Measurements from ENCODE around the gene STOX2.
A peak's percentile ranks its signal among the peaks of the same experiment; 100 is the strongest.

Gene STOX2

DNA sequence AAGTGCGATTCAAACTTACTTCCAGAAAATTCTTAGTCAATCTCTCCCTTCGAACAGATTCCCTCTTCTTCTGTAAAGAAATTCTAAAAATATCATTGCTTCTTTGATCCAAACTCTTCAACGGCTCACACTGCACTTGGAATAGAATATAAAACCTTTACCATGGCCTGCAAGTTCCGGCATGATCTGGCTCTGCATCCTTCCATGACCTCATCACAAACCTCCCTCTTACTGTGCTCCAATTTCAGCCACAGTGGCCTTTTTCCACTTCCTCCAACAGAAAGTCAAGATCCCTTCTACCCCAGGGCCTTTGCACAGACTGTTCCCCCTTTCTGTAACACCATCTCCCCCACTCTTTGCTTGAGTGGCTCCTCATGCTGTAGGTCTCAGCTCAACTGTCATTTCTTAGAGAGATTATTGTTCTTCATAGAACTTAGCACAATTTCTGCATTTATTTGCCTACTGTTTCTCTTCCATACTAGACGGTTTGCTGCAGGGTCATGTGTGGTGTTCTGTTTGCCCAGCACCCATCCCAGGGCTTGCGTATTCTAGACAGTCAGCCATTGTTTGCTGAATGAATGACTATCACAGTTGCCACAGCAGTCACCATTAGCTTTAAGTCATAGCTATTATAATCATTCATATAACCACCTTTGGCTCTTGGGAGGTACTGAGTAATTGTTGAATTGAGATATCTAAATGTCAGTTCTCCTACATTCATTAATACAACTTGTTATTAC lies 1.9 kb upstream of the STOX2 start:
- H3K79me1 ChIP-seq (ENCODE audit: low read length) = no peaks in the 10 kb centered on the region
- H3K4me1 ChIP-seq (ENCODE audit: control insufficient read depth, low read depth, low read length) = no peaks in the 10 kb centered on the region
- no peak overlapping the region for H3K56ac ChIP-seq (ENCODE audit: low read length)
- H3K23ac ChIP-seq (ENCODE audit: low read length) = no peak overlapping the region
- no peak overlapping the region for H2BK120ac ChIP-seq (ENCODE audit: low read depth, low read length)
- no peak overlapping the region for H4K5ac ChIP-seq (ENCODE audit: low read length)
- H3K27me3 ChIP-seq (ENCODE audit: insufficient read depth, low read length, poor library complexity) = no peaks in the 10 kb centered on the region
- no peak overlapping the region for H2AK5ac ChIP-seq (ENCODE audit: low read length)
- no peak overlapping the region for H3K27ac ChIP-seq (ENCODE audit: low read depth, low read length)
- H3K79me2 ChIP-seq (ENCODE audit: control insufficient read depth, insufficient read depth, low read length) = peaks cover 11% of the 10 kb centered on the region
- no peak overlapping the region for H4K8ac ChIP-seq (ENCODE audit: low read depth, low read length)
- H3K18ac ChIP-seq (ENCODE audit: low read length) = no peak overlapping the region
- H2BK15ac ChIP-seq (replicated peaks; ENCODE audit: low read depth) = no peak overlapping the region
- no CpG with 5 or more reads among the region's 6 CpGs for WGBS (ENCODE audit: extremely low coverage, insufficient coverage, low lambda C conversion rate)
- no peak overlapping the region for H2BK5ac ChIP-seq (ENCODE audit: low read length)
- H3K9ac ChIP-seq (ENCODE audit: low read length) = no peak overlapping the region
- no peak overlapping the region for H3K4me3 ChIP-seq (ENCODE audit: low read length)
- no peaks in the 10 kb centered on the region for H3K36me3 ChIP-seq (ENCODE audit: control insufficient read depth, insufficient read depth, low read length)
- DNase-seq = no peak
- no peak overlapping the region for H3K4ac ChIP-seq (ENCODE audit: low read depth, low read length)
- no peak overlapping the region for H3K4me2 ChIP-seq (ENCODE audit: low read length)

DNA sequence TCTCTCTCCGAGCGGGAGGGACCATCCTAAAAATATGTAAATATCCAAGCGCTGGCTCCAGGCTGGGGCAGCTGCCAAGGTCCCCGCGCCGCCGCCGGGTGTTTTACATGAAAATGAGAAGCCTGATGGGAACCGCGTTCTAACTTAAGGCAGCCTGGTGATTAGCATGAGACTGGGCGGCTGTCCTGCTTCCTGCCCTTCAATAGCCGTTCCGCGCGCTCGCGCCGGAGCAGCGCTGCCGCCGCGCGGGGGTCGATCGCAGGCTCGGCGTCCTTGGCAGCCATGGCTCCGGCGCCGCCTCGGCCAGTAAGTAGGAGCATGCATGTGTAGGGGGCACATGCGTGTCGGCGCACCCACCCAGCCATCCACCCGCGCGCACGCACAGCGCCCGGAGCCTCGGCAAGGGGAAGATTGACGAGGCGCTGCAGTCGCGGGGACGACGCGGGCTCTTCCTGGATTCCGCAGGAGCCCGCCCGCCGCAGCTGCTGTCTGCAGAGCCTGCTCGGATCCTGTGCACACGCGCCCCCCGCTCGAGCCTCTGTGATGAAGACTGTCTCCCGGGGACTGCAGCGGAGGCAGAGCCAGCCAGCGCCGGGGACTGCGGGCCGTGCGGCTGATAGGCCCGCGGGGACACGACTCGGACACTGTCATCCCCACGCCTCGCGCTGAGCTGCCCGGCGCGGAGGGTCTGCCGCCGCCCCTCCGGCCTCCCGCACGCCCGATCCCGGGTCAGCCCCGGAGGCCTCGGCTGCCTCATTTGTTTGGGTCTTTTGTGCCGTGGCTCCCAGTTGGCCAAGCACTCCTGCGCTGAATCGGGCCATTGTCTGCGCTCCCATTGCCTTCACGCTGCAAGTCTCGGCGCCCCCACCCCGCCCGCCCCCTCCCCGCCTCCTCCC lies 734 bp downstream of the STOX2 start:
- Histone ChIP-seq H3K79me2 (ENCODE audit: control insufficient read depth, insufficient read depth, low read length) (peaks cover 27% of the 10 kb centered on the region), H3K56ac (ENCODE audit: low read length) (peak overlapping the region; percentile 97), H2BK15ac (replicated peaks; ENCODE audit: low read depth) (no peak overlapping the region), H2BK120ac (ENCODE audit: low read depth, low read length) (no peak overlapping the region), H3K9ac (ENCODE audit: low read length) (peak overlapping the region; percentile 82), H4K8ac (ENCODE audit: low read depth, low read length) (no peak overlapping the region), H3K27me3 (ENCODE audit: insufficient read depth, low read length, poor library complexity) (no peaks in the 10 kb centered on the region), H3K4me2 (ENCODE audit: low read length) (peak overlapping the region; percentile 84), H3K79me1 (ENCODE audit: low read length) (peaks cover 2% of the 10 kb centered on the region), H3K4me3 (ENCODE audit: low read length) (peak overlapping the region; percentile 57), H3K18ac (ENCODE audit: low read length) (peak overlapping the region; percentile 53), H2BK5ac (ENCODE audit: low read length) (peak overlapping the region; percentile 22), H4K5ac (ENCODE audit: low read length) (no peak overlapping the region), H2AK5ac (ENCODE audit: low read length) (no peak overlapping the region), H3K23ac (ENCODE audit: low read length) (peak overlapping the region; percentile 91), H3K4me1 (ENCODE audit: control insufficient read depth, low read depth, low read length) (no peaks in the 10 kb centered on the region), H3K36me3 (ENCODE audit: control insufficient read depth, insufficient read depth, low read length) (no peaks in the 10 kb centered on the region), H3K27ac (ENCODE audit: low read depth, low read length) (peak overlapping the region; percentile 82), H3K4ac (ENCODE audit: low read depth, low read length) (no peak overlapping the region)
- no CpG with 5 or more reads among the region's 93 CpGs for WGBS (ENCODE audit: extremely low coverage, insufficient coverage, low lambda C conversion rate)
- peak; percentile 89 for DNase-seq

DNA sequence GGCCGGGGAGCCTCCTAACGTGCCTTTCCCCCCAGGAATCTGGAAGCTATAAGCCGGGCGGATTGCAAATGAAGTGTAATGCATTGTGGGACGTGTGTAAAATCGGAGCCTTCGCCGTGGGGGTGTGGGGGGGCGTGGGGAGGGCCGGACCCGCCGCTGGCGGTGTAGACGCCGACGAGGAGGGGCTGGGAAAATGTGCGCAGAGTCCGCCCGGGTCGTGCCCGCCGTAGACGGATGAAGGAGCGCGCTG lies 1.3 kb downstream of the STOX2 start:
- peak overlapping the region; percentile 87 for H3K9ac ChIP-seq (ENCODE audit: low read length)
- H3K23ac ChIP-seq (ENCODE audit: low read length) = peak overlapping the region; percentile 3
- H3K4me2 ChIP-seq (ENCODE audit: low read length) = peak overlapping the region; percentile 79
- H3K4me1 ChIP-seq (ENCODE audit: control insufficient read depth, low read depth, low read length) = no peaks in the 10 kb centered on the region
- H4K8ac ChIP-seq (ENCODE audit: low read depth, low read length) = no peak overlapping the region
- no peaks in the 10 kb centered on the region for H3K27me3 ChIP-seq (ENCODE audit: insufficient read depth, low read length, poor library complexity)
- H3K36me3 ChIP-seq (ENCODE audit: control insufficient read depth, insufficient read depth, low read length) = no peaks in the 10 kb centered on the region
- no peak for DNase-seq
- no peak overlapping the region for H2BK120ac ChIP-seq (ENCODE audit: low read depth, low read length)
- no peak overlapping the region for H2BK5ac ChIP-seq (ENCODE audit: low read length)
- peak overlapping the region; percentile 17 for H3K27ac ChIP-seq (ENCODE audit: low read depth, low read length)
- H3K79me2 ChIP-seq (ENCODE audit: control insufficient read depth, insufficient read depth, low read length) = peaks cover 32% of the 10 kb centered on the region
- no peak overlapping the region for H3K4ac ChIP-seq (ENCODE audit: low read depth, low read length)
- H3K4me3 ChIP-seq (ENCODE audit: low read length) = peak overlapping the region; percentile 49
- peak overlapping the region; percentile 53 for H3K18ac ChIP-seq (ENCODE audit: low read length)
- no peak overlapping the region for H4K5ac ChIP-seq (ENCODE audit: low read length)
- peaks cover 2% of the 10 kb centered on the region for H3K79me1 ChIP-seq (ENCODE audit: low read length)
- H2BK15ac ChIP-seq (replicated peaks; ENCODE audit: low read depth) = no peak overlapping the region
- H3K56ac ChIP-seq (ENCODE audit: low read length) = peak overlapping the region; percentile 88
- H2AK5ac ChIP-seq (ENCODE audit: low read length) = no peak overlapping the region
- WGBS (ENCODE audit: extremely low coverage, insufficient coverage, low lambda C conversion rate) = no CpG with 5 or more reads among the region's 25 CpGs

DNA sequence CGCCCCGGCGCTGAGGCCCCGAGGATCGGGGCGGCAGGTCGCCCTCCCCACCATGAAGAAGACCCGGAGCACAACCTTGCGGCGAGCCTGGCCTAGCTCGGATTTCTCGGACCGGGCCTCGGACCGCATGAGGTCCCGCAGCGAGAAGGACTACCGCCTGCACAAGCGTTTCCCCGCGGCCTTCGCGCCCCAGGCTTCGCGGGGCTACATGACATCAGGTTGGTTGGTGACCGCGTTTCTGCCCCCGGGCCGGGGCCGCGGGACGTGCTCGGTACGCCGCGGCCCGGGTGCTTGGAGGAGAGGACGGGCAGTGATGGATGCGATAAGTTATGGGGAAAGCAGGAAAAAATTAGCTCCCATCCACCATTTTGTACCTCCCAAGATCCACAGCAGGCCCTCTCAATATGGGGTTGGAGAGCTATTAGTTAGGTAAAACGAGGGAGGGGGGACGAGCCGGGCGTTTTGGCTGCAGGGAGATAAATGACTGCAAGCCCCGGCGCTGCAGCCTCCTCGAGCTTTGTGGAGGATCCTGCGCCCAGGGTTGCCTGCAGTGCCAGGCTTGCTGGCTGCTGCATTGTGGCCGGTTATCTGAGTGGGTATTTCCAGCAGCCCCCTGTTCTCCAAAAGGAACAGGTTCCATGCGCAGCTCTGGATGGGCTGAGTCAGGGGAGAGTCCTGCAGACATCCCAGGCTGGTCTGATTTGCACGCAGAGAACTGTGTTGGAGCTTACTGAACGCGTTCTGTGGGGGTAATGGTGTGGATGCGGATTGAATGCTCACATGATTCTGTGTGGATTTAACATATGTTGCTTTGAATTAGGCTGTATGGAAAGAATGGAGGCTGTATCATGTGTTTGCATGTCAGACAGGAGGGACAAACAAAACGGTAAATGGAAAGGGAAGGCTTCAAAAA lies 1.9 kb downstream of the STOX2 start:
- Histone ChIP-seq H3K4me1 (ENCODE audit: control insufficient read depth, low read depth, low read length) (no peaks in the 10 kb centered on the region), H4K5ac (ENCODE audit: low read length) (no peak overlapping the region), H3K4me3 (ENCODE audit: low read length) (peak overlapping the region; percentile 49), H3K23ac (ENCODE audit: low read length) (peak overlapping the region; percentile 3), H3K4me2 (ENCODE audit: low read length) (peak overlapping the region; percentile 79), H3K56ac (ENCODE audit: low read length) (peak overlapping the region; percentile 88), H4K8ac (ENCODE audit: low read depth, low read length) (peak overlapping the region; percentile 57), H3K79me1 (ENCODE audit: low read length) (peaks cover 2% of the 10 kb centered on the region), H3K79me2 (ENCODE audit: control insufficient read depth, insufficient read depth, low read length) (peaks cover 34% of the 10 kb centered on the region), H3K9ac (ENCODE audit: low read length) (peak overlapping the region; percentile 87), H2BK15ac (replicated peaks; ENCODE audit: low read depth) (no peak overlapping the region), H2BK120ac (ENCODE audit: low read depth, low read length) (no peak overlapping the region), H3K4ac (ENCODE audit: low read depth, low read length) (no peak overlapping the region), H3K27me3 (ENCODE audit: insufficient read depth, low read length, poor library complexity) (no peaks in the 10 kb centered on the region), H2AK5ac (ENCODE audit: low read length) (no peak overlapping the region), H2BK5ac (ENCODE audit: low read length) (no peak overlapping the region), H3K18ac (ENCODE audit: low read length) (peak overlapping the region; percentile 53), H3K36me3 (ENCODE audit: control insufficient read depth, insufficient read depth, low read length) (no peaks in the 10 kb centered on the region), H3K27ac (ENCODE audit: low read depth, low read length) (peak overlapping the region; percentile 17)
- WGBS (ENCODE audit: extremely low coverage, insufficient coverage, low lambda C conversion rate) = no CpG with 5 or more reads among the region's 54 CpGs
- peak; percentile 83 for DNase-seq

DNA sequence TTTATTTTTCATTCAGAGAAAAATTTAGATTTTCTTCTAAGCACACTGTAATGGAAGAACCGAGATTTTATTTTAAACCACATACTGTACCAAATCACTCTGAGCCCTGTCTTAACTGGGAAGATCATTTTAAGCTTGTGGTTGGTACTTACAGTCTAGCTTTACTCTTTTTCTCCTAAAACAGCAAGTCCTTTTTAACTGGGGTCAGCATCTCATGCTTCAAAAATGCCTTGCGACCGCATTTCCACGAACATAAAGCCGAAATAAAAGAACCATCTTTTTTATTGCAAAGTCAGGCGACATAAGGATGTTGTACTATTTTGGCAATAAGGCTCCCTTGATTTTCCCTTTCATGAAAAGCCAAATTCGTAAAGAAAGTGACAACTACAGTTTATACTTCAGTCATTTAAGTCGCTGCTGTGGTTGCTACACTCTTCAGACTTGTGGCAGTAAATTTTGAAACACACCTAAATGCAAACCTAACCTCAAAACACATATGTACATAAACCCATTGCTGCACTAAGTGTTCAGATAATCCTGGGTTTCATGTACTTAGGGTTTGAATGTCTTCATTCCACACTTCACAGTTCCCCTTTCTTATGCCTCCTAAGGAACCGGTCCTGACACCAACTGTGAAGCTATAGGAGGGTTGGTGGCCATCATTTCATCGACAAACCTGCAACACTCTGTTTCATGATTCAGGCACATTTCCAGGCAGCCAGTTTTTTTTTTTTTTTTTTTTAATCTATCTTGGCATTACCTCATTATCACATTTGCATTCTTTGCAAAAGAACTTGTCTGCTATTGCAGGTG lies 3.0 kb downstream of the STOX2 start:
- Histone ChIP-seq H3K23ac (ENCODE audit: low read length) (no peak overlapping the region), H3K56ac (ENCODE audit: low read length) (no peak overlapping the region), H3K79me2 (ENCODE audit: control insufficient read depth, insufficient read depth, low read length) (peaks cover 42% of the 10 kb centered on the region), H3K18ac (ENCODE audit: low read length) (no peak overlapping the region), H3K36me3 (ENCODE audit: control insufficient read depth, insufficient read depth, low read length) (no peaks in the 10 kb centered on the region), H4K8ac (ENCODE audit: low read depth, low read length) (no peak overlapping the region), H3K4me2 (ENCODE audit: low read length) (peak overlapping the region; percentile 5), H3K79me1 (ENCODE audit: low read length) (peaks cover 3% of the 10 kb centered on the region), H3K4me1 (ENCODE audit: control insufficient read depth, low read depth, low read length) (no peaks in the 10 kb centered on the region), H3K9ac (ENCODE audit: low read length) (peak overlapping the region; percentile 26), H2AK5ac (ENCODE audit: low read length) (no peak overlapping the region), H2BK15ac (replicated peaks; ENCODE audit: low read depth) (no peak overlapping the region), H3K27me3 (ENCODE audit: insufficient read depth, low read length, poor library complexity) (no peaks in the 10 kb centered on the region), H3K4me3 (ENCODE audit: low read length) (no peak overlapping the region), H2BK120ac (ENCODE audit: low read depth, low read length) (no peak overlapping the region), H3K27ac (ENCODE audit: low read depth, low read length) (no peak overlapping the region), H4K5ac (ENCODE audit: low read length) (no peak overlapping the region), H2BK5ac (ENCODE audit: low read length) (no peak overlapping the region), H3K4ac (ENCODE audit: low read depth, low read length) (no peak overlapping the region)
- DNase-seq = no peak
- WGBS (ENCODE audit: extremely low coverage, insufficient coverage, low lambda C conversion rate) = no CpG with 5 or more reads among the region's 10 CpGs
